K562 (cell line): Measurements from ENCODE around the gene TWIST1. TPM values are rescaled to one million over a fixed set of nuclear protein-coding genes. Genes with fewer than 3 reads are reported as not detected.

Experiments used
- ATAC-seq: fragments of 200-7000 bp; cut with Tn5 transposase; 3 replicates; pipeline ENCODE4 v1.9.1; 2020; ENCODE audit warnings: moderate library complexity
- BruUV-seq: library from RNA; stranded (reverse); fragments of 400-500 nt; replicated peaks from 2 replicates; lab custom pipeline; 2021; lab: Mats Ljungman, UMichigan
- CTCF ChIA-PET: fragments of 300-600 bp; formaldehyde crosslinking; extraction: SDS; loops from one replicate; lab custom pipeline; 2021; ENCODE audit warnings: low intra/inter-chr PET ratio; lab: Yijun Ruan, JAX
- POLR2A ChIA-PET: fragments of 300-600, 350-650 bp; sonication (Branson Sonifier 250); formaldehyde crosslinking; extraction: SDS; loops from one replicate; lab custom pipeline; 2021; ENCODE audit warnings: antibody characterized with exemption, inconsistent platforms; lab: Yijun Ruan, JAX
- DNase-seq, 4 experiments: peaks; one replicate each; pipeline versions ENCODE4 v3.0.0 to v3.0.0-alpha.2; 2011 to 2018; ENCODE audit warnings: low spot score in 3 of 4, mixed read lengths in 3 of 4; ENCODE audit errors: extremely low read depth in 1 of 4
- FAIRE-seq: peaks from 2 replicates; lab custom pipeline; 2011; peaks lifted over from hg19 to GRCh38; lab: Jason Lieb, UNC
- H2AFZ ChIP-seq: 2 replicates; pipeline ENCODE4 v1.6.0; 2011; ENCODE audit warnings: low read depth, low read length, control low read depth, inconsistent platforms
- H3K27ac ChIP-seq: fragments of 200-600 bp; 3 replicates; pipeline ENCODE4 v1.8.0; 2011; ENCODE audit warnings: low read depth, mild to moderate bottlenecking, control low read depth, inconsistent platforms, low read length, moderate library complexity, mixed read lengths; ENCODE audit errors: extremely low read depth
- H3K27me3 ChIP-seq, 2 experiments: fragments of 300-600 bp in 1 of 2; 2 replicates in 1 of 2; 3 replicates in 1 of 2; pipeline versions ENCODE4 v1.6.0 to v1.8.0; 2011; ENCODE audit warnings: inconsistent platforms in 2 of 2, low read length in 2 of 2, mild to moderate bottlenecking in 1 of 2, mixed read lengths in 1 of 2, moderate library complexity in 1 of 2; ENCODE audit not compliant: control insufficient read depth in 2 of 2, insufficient read depth in 2 of 2
- H3K36me3 ChIP-seq: fragments of 300-600 bp; 3 replicates; pipeline ENCODE4 v1.8.0; 2011; ENCODE audit warnings: mild to moderate bottlenecking, low read length, inconsistent platforms; ENCODE audit not compliant: control insufficient read depth, insufficient read depth
- H3K4me1 ChIP-seq, 2 experiments: fragments of 200-600 bp in 1 of 2; replicated peaks in 1 of 2; 2 replicates in 1 of 2; 3 replicates in 1 of 2; pipeline versions ENCODE4 v1.5.1 to v1.8.0; 2011; ENCODE audit warnings: inconsistent platforms in 2 of 2, low read length in 2 of 2, mild to moderate bottlenecking in 1 of 2, mixed read lengths in 1 of 2, moderate library complexity in 1 of 2; ENCODE audit not compliant: control insufficient read depth in 2 of 2, insufficient read depth in 2 of 2
- H3K4me2 ChIP-seq: 2 replicates; pipeline ENCODE4 v1.6.1; 2011; ENCODE audit warnings: low read length, control low read depth, inconsistent platforms, mixed read lengths; ENCODE audit not compliant: insufficient read depth
- H3K4me3 ChIP-seq: fragments of 200-600 bp; sonication (generic), shearing (Covaris generic); 2 replicates; pipeline ENCODE4 v1.5.1; 2016; ENCODE audit warnings: control low read depth, inconsistent platforms
- H3K79me2 ChIP-seq: fragments of 200-600 bp; 3 replicates; pipeline ENCODE4 v1.8.0; 2011; ENCODE audit warnings: low read length, inconsistent platforms; ENCODE audit not compliant: control insufficient read depth, insufficient read depth
- H3K9ac ChIP-seq, 2 experiments: 2 replicates each; pipeline versions ENCODE4 v1.6.0 to v1.6.1; 2011; ENCODE audit warnings: low read depth in 2 of 2, low read length in 2 of 2, control low read depth in 1 of 2, inconsistent platforms in 1 of 2, mild to moderate bottlenecking in 1 of 2, mixed read lengths in 1 of 2; ENCODE audit not compliant: insufficient read depth in 1 of 2
- H3K9me1 ChIP-seq: one replicate; pipeline ENCODE4 v1.6.0; 2011; ENCODE audit warnings: inconsistent platforms, mild to moderate bottlenecking, low read length, moderate library complexity; ENCODE audit not compliant: control insufficient read depth, insufficient read depth
- H3K9me3 ChIP-seq: replicated peaks from 2 replicates; pipeline ENCODE4 v1.5.1; 2011; ENCODE audit warnings: low read depth, low read length, inconsistent platforms; ENCODE audit not compliant: control insufficient read depth, insufficient read depth
- H4K20me1 ChIP-seq: replicated peaks from 2 replicates; pipeline ENCODE4 v1.6.1; 2011; ENCODE audit warnings: low read length, inconsistent platforms, mixed read lengths; ENCODE audit not compliant: control insufficient read depth, insufficient read depth
- DEAF1 ChIP-seq: fragments of 450-650 bp; formaldehyde crosslinking; IDR thresholded peaks from 2 replicates; pipeline ENCODE4 v1.4.0; 2020; ENCODE audit warnings: mild to moderate bottlenecking, moderate library complexity
- ELF2 ChIP-seq: fragments of 250-450 bp; sonication (Bioruptor Pico); IDR thresholded peaks from 2 replicates; pipeline ENCODE4 v1.5.0; 2021; ENCODE audit warnings: mild to moderate bottlenecking
- FUS ChIP-seq: fragments of 200-400 bp; formaldehyde crosslinking; optimal IDR thresholded peaks from 2 replicates; pipeline ENCODE3; 2017; ENCODE audit warnings: low read depth, low read length
- HEY1 ChIP-seq: fragments of 250-450 bp; sonication (Bioruptor Pico); IDR thresholded peaks from 2 replicates; pipeline ENCODE4 v1.5.0; 2020; ENCODE audit warnings: mild to moderate bottlenecking, moderate library complexity, borderline replicate concordance
- MCM3 ChIP-seq: fragments of 450-650 bp; IDR thresholded peaks from 2 replicates; pipeline ENCODE4 v1.6.1; 2016
- NCOA2 ChIP-seq, 2 experiments: fragments of 450-650 bp; IDR thresholded peaks; 2 replicates each; pipeline ENCODE4 v1.6.1; 2018; ENCODE audit warnings: mild to moderate bottlenecking in 2 of 2, moderate library complexity in 1 of 2; ENCODE audit not compliant: partially characterized antibody in 2 of 2
- NR2F6 ChIP-seq: fragments of 450-650 bp; formaldehyde crosslinking; IDR thresholded peaks from 2 replicates; pipeline ENCODE4 v1.4.0; 2020; ENCODE audit warnings: mild to moderate bottlenecking
- NR3C1 ChIP-seq: sonication (generic); formaldehyde crosslinking; IDR thresholded peaks from 2 replicates; pipeline ENCODE4 v1.8.1; 2022; ENCODE audit warnings: missing genetic modification reagents
- PURB ChIP-seq: sonication (generic); formaldehyde crosslinking; IDR thresholded peaks from 2 replicates; pipeline ENCODE4 v1.9.0; 2021; ENCODE audit warnings: low read depth, mild to moderate bottlenecking, missing genetic modification reagents
- SNIP1 ChIP-seq: fragments of 450-650 bp; IDR thresholded peaks from 2 replicates; pipeline ENCODE4 v1.7.1; 2017; ENCODE audit warnings: low read depth, mild to moderate bottlenecking
- STAT5A ChIP-seq: IDR thresholded peaks from 2 replicates; pipeline ENCODE4 v1.6.1; 2012; ENCODE audit warnings: low read length, inconsistent platforms, borderline replicate concordance
- STAT5B ChIP-seq: fragments of 250-450 bp; sonication (Bioruptor Pico); IDR thresholded peaks from 2 replicates; pipeline ENCODE4 v1.8.0; 2021; ENCODE audit warnings: mild to moderate bottlenecking, inconsistent platforms
- ZNF347 ChIP-seq: fragments of 450-650 bp; formaldehyde crosslinking; IDR thresholded peaks from 2 replicates; pipeline ENCODE4 v1.4.0; 2020; ENCODE audit warnings: low read depth, mild to moderate bottlenecking, moderate library complexity
- ZNF395 ChIP-seq: fragments of 200-800 bp; sonication (Bioruptor generic); IDR thresholded peaks from 2 replicates; pipeline ENCODE4 v1.6.1; 2017; ENCODE audit warnings: missing genetic modification characterization, missing compliant biosample characterization
- ZNF589 ChIP-seq: fragments of 200-800 bp; sonication (Bioruptor generic); IDR thresholded peaks from 2 replicates; pipeline ENCODE4 v1.6.1; 2016; ENCODE audit warnings: low read depth, missing genetic modification characterization, missing compliant biosample characterization
- WGBS: fragments of 100-300 bp; shearing (Covaris generic); methylation state at CpG from one replicate; pipeline ENCODE4 v1.1.6; 2016; ENCODE audit warnings: low coverage, mixed read lengths; ENCODE audit not compliant: insufficient coverage; ENCODE audit errors: missing lambda C conversion rate; 5-methylcytosine and 5-hydroxymethylcytosine counted together
- in situ Hi-C: fragments of 300-500 bp; cut with MboI; formaldehyde crosslinking; loops from 4 replicates; pipeline ENCODE4 v1.15.0; 2018; ENCODE audit warnings: inconsistent platforms, mixed read lengths
- intact Hi-C: fragments of 100-400 bp; cut with micrococcal nuclease; formaldehyde crosslinking; loops from 2 replicates; pipeline ENCODE4 v1.14.2; 2022
- polyA plus RNA-seq, 8 experiments: library from polyadenylated mRNA; depleted of rRNA in 4 of 8; stranded (reverse) in 5 of 8; unstranded in 3 of 8; fragments of >200 nt; fragmentation: Nextera tagmentation in 2 of 8; fragmentation: Illumina TruSeq in 1 of 8; extraction: Ambion mirVana in 2 of 8; extraction: Trizol in 1 of 8; gene quantifications; 2 replicates each; pipeline versions ENCODE4 v1.2.1 to v1.2.3, GENCODE V29; 2011 to 2014; ENCODE audit warnings: inconsistent platforms in 1 of 8, missing spikeins in 1 of 8
- total RNA-seq, 7 experiments: library from RNA; depleted of rRNA in 6 of 7; stranded (reverse); fragments of >200 nt in 6 of 7; fragmentation: Illumina TruSeq in 2 of 7; extraction: Trizol in 2 of 7; gene quantifications; 2 replicates each; pipeline versions ENCODE4 v1.2.1 to v1.2.3, GENCODE V29; 2011 to 2021; ENCODE audit warnings: low replicate concordance in 1 of 7
- TF ChIP-seq, protein P1 (sequence below): fragments of 450-650 bp; IDR thresholded peaks from 2 replicates; pipeline ENCODE4 v1.7.0; 2016; ENCODE audit warnings: borderline replicate concordance

The TWIST1 gene
- total and polyA plus RNA-seq, 9 of the 15 experiments (the other 6 are each of a cell fraction or from before 2014, with no cell fraction given), result 0.10 to 0.86 (median 0.15) TPM; not detected in 2

GRCh38 chr7:19110776-19111175 lies 6.7 kb downstream of the TWIST1 start (continued):
- TF ChIP-seq DEAF1 (CRISPR knock-in tag), result no peak

- no peaks in the 10 kb centered on the region for H3K79me2 ChIP-seq
- ChIA-PET CTCF (no interaction called here), POLR2A (no interaction called here)
- ATAC-seq (no peak), FAIRE-seq (no peak), DNase-seq (no peak)
- H3K4me2 ChIP-seq, result no peak overlapping the region
- WGBS, result 2% methylated on average over 11 of the region's 11 CpGs
- H3K9ac ChIP-seq, result no peak overlapping the region
- intact Hi-C loops, result no loop called here
- H3K27ac ChIP-seq, result no peak overlapping the region
- peaks cover 9 to 32% of the 10 kb centered on the region in 2 experiments; a peak in 3 of 5 replicates for H3K27me3 ChIP-seq
- H3K4me3 ChIP-seq, result no peak overlapping the region
- H4K20me1 ChIP-seq, result no peaks in the 10 kb centered on the region
- H3K9me3 ChIP-seq, result no peaks in the 10 kb centered on the region
- no peaks in the 10 kb centered on the region for H3K9me1 ChIP-seq
- H3K36me3 ChIP-seq, result no peaks in the 10 kb centered on the region
- no TSS peak for BruUV-seq
- no peak overlapping the region for H2AFZ ChIP-seq
- in situ Hi-C loops, result no loop called here
- H3K4me1 ChIP-seq, result peaks cover 0 to 9% of the 10 kb centered on the region in 2 experiments; a peak in 2 of 5 replicates
- TF ChIP-seq NCOA2 (IDR thresholded peaks at IDR 0.05; ENCODE audit: partially characterized antibody in 2 of 2) (no peak), HEY1 (CRISPR knock-in tag) (no peak), ZNF589 (CRISPR knock-in tag) (no peak), ELF2 (CRISPR knock-in tag) (no peak), MCM3 (no peak), PURB (CRISPR knock-in tag) (no peak), STAT5A (no peak), STAT5B (CRISPR knock-in tag) (no peak), SNIP1 (no peak), ZNF395 (no peak), NR3C1 (CRISPR knock-in tag) (no peak), FUS (no peak), ZNF347 (CRISPR knock-in tag) (no peak), NR2F6 (CRISPR knock-in tag) (no peak)
- TF ChIP-seq, protein P1, sequence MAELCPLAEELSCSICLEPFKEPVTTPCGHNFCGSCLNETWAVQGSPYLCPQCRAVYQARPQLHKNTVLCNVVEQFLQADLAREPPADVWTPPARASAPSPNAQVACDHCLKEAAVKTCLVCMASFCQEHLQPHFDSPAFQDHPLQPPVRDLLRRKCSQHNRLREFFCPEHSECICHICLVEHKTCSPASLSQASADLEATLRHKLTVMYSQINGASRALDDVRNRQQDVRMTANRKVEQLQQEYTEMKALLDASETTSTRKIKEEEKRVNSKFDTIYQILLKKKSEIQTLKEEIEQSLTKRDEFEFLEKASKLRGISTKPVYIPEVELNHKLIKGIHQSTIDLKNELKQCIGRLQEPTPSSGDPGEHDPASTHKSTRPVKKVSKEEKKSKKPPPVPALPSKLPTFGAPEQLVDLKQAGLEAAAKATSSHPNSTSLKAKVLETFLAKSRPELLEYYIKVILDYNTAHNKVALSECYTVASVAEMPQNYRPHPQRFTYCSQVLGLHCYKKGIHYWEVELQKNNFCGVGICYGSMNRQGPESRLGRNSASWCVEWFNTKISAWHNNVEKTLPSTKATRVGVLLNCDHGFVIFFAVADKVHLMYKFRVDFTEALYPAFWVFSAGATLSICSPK, result no peak
These were observed 7.3 kb downstream of the TWIST1 start for GRCh38 chr7:19110026-19110730.
